Subcutaneous adipose tissue (tissue), 4 donors: ENCODE measurements around the gene SP4. TPM values are rescaled to one million over a fixed set of nuclear protein-coding genes. Genes with fewer than 3 reads are reported as not detected.

Experiments used
- CTCF ChIP-seq: fragments of 450-650 bp; IDR thresholded peaks from one replicate; pipeline ENCODE4 v1.5.1; 2016; ENCODE audit warnings: low read depth, mild to moderate bottlenecking, control low read depth, antibody characterized with exemption, moderate library complexity
- total RNA-seq, 4 donors: library from RNA; depleted of rRNA; stranded (reverse); fragments of >200 nt; gene quantifications; one replicate each; pipeline ENCODE4 v1.1.0, GENCODE V29; 2016

Gene SP4
- total RNA-seq, 4 donors from 2014 or later, result 7.3 to 14.6 (median 9.2) TPM

DNA sequence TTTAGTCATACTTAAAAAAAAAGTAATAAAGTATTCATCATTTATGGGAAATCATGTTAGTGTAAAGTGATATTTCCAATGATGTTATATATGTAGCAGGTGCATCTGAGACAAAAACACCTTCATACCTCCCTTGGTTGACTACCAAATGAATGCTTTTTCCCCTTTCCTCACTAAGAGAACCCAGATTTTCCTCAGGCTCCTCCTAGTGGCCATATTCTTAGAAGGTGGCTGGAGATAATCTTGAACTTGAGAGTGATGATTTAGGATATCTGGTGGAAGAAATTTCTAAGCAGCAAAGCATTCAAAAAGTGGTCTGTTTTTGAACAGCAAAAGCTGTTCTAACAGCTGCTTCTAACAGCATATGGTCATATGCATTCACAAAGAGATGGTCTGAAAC lies 98.1 kb downstream of the SP4 start:
- no peak for TF ChIP-seq CTCF

DNA sequence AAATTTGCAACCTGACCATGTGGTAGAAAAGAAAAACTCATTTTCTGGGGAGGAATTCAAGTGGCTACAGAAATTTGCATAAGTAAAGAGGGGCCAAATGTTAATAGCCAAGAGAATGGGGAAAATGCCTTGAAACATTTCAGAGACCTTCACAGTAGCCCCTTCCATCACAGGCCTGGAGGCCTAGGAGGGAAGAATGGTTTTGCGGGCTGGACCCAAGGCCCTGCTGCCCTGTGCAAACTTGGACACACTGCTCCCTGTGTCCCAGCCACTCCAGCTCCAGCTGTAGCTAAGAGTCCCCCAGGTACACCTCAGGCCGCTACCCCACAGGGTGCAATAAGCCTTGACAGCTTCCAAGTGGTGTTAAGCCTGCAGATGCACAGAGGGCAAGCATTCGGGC lies 98.6 kb downstream of the SP4 start:
- no peak for TF ChIP-seq CTCF

- no peak for TF ChIP-seq CTCF
Measured at GRCh38 chr7:21538936-21539495, 111.1 kb downstream of the SP4 start.

DNA sequence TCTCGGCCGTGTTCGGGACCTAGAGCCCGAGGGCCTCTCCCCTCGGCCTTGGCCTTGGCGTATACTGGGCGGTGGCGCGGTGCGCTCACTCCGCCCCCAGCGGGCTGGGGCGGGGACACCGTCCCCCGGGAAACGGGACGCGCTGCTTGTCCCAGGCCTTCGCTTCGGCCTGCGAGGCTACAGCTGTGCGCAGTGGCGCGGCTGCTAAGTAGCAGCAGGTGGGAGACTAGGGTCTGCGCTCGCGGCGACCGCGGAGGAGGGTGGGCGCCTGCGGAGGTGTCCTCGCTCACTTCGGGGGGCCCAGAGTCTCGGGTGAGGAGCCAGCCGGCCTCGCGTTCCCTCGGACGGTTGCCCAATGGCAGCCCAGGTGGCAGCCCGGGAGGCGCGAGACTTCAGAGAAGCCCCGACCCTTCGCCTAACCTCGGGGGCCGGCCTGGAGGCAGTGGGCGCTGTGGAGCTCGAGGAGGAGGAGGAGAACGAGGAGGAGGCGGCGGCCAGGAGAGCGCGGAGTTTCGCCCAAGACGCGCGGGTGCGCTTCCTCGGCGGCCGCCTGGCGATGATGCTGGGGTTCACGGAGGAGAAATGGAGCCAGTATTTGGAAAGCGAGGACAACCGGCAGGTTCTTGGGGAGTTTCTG lies 115.1 kb downstream of the SP4 start, which contains the start of gene DNAH11:
DNAH11 (plus strand) TSS at position 149 of the 637 bp plus-strand sequence; CDS start at position 356, 207 bp downstream.
- TF ChIP-seq CTCF, result no peak

- TF ChIP-seq CTCF, result no peak
Measured at GRCh38 chr7:21543528-21544302, 115.8 kb downstream of the SP4 start.

DNA sequence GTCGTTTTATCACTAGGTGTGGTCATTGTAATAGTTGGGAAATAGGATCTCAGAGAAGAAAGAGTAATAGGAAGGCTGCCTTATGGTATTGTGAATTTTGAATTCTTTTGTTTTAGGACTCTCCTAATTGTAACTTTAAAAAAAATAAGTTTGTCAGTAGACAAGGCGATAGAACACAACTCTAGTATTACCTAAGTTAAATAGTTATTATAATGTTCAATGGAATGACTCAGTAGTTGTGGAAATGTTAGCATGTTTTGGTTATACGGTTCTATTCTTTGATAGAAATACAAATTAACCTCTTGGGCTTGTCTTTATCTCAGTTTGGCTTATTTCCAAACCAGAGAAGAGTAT lies 116.4 kb downstream of the SP4 start:
- no peak for TF ChIP-seq CTCF

- TF ChIP-seq CTCF, result no peak
Measured at GRCh38 chr7:21544715-21545114, 116.8 kb downstream of the SP4 start.
